GM03348 (cell line): ENCODE measurements around the gene RPA3.
A peak's percentile ranks its signal among the peaks of the same experiment; 100 is the strongest.

Experiments
- DNase-seq: peaks from one replicate; pipeline ENCODE4 v3.0.0; 2012; ENCODE audit warnings: low spot score

Gene RPA3

DNA sequence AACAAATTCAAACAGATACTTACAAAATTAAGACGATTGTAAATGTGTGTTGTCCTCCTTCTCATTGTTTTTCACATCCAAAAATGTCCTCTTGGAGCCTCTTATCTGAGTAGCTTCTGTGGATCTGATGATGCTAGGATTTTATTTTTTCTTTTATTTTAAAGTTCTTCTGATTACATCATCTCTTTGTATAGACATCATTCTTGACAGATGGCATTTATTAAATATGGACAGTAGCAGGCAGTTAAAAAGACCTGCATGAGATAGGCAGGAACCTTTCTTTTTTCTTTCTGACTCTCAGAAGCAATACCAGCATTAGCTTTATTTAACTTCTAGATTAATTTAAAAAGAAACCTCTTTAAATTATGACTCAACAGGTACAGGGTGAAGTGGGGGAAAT is at the start of gene RPA3:
Gene RPA3 (minus strand): TSS at position 116 of the 400 bp plus-strand sequence. CDS start 78,189 bp downstream, outside the sequence.
- no peak for DNase-seq

DNA sequence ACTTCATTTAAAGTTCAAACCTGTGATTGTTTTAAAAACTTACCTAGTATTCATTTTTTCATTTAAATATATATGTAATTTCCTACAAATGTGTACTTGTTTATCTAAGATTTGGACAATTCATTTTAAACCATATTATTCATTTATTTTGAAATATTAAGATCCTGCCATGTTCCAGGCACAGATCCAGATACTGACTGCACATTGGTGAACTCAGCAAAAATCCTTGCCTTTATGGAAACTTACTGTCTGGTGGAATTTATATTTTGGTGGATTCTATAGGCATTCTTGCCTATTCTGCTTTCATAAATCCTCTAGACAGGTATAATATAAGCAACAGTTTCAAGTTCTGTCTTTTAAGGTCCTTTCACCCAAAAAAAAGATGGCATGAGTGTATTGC is 48.3 kb upstream of the RPA3 start:
- DNase-seq = no peak

DNA sequence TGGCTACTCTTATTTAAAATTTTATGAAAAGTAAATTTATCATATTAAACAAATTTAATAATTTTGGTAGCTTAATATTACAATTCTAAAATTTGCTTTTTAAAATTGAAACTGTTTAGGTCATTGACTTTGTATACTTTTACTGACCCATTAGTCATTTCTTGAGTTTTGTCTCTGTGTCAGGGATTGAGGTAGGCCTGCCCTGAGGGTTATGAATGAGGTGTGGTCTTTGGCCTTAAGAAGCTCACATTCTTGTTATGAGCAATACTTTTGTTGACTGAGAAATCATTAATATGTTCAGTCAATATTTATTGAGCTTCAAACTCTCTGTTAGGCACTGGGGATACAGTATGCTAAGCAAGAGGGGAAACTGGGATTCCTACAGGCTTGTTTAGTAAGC is 47.0 kb upstream of the RPA3 start:
- DNase-seq = no peak

DNA sequence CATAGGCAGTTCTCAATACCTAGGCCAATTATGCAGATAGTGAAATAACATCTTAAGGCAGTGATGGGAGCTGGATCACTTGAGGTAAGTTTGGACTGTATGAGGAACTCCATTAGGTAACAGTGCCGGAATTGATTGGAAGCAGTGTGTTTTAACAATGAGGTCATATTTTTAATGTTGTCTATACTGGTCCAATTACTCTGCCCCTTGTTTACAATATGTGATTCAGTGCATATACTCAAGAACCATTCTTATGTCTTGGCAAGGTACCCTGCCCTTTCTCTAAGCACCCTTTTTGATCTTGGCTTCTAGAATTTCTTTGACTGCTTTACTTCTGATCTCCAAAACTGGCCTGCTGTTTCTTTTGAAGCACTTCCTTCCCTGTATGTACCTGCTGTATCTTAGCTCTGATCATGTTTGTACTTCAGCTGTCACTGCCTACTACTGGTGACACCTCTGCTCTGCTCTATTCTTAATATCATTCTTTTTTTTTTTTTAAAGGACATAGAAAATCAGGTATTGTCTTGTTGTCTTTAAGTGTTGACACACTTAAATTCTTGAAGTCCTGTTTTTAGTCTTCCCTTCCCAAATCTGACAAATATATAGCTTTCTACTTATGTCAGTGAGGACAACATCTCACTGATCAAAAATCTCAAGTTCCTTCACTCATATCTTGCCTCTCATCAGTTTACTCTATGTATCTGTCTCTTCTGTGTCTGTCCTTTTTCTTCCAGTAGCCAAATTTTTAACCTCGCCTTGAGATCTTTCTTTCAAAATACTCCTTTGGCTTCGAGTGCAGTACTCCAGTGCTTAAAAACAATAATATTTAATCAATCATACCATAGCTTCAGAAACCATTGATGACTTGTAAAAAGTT is 46.4 kb upstream of the RPA3 start:
- no peak for DNase-seq

DNA sequence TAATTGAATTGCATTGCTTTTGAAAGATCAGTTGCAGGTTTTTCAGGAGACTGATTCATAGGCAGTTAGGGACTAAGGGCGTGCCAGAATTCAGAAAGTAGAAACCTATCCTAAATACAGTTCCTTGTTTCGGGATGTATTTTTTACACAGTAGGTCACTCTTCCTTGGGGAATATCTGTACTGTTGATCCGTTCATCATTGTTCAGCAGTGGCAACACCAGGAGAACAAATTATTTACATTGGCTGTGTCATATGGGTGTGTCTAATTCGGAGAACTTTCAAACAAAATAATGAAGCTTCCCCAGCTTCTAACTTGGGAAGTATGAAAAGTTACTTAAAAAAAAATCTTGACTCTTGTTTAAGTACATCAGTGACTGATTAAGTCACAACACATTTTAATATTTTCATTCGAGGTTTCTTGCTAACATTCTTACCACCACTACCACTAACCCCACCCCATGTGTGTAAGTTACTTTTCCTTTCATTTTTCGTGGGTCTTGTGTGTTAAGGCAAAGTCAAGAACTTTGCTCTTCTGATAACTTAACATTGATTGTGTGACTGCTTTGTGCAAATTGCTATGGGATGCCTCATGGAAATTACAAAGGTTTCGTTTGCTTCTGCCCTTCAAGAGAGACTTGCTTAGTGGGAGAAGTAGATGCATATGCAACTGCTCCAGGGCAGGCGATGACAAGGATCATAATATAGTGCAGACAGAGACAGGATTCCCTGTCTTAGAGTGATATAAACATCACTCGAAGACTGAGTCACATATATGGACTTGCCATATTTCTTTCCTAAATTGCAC is 43.8 kb upstream of the RPA3 start:
- DNase-seq = peak; percentile 29

DNA sequence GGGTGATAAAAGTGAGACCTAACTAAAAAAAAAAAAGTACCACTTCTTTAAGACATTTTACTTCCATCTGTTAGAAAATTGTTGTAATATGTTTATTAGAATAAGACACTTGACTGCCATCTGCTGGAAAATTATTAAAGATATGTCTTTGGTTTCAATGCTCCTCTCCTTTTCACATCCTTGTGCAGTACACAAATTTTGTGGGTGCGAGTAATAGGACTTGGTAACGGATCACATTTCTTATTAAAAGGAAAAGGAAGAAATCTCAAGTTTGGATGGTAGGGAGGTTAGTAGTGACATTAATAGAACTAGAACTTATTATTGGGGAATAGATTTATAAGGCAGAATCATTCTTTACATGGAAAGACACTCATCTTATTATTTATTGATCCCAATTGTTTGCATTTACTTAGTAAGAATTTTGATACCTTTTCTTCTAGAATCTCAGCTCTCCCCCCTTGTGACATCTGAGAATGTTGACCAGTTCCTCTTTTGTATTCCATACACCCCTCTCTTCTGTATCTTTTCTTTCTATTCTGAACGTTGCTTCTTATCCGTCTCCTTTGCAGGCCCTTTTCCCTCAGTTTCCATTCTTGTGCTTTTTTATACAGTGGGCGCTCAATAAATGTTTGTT is 43.0 kb upstream of the RPA3 start:
- DNase-seq = peak; percentile 47

DNA sequence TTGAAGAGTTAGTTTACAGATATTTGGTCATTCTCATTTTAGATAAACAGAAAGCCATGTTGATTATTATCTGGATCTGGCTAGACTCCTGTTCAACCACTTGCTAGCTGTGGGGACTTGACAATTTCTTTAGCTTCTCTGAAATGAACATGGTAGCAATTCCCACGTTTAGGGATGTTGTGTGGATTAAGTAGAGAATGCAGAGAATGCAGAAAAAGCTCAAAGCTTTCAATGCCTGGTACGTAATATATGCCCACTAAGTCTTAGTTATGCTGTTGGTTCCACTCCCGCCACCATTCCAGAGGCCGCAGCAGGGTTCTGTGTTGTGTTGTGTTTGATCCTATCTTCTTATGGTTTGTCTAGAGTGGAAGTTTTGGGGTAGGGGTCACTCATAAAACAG is 39.2 kb upstream of the RPA3 start:
- DNase-seq = no peak

DNA sequence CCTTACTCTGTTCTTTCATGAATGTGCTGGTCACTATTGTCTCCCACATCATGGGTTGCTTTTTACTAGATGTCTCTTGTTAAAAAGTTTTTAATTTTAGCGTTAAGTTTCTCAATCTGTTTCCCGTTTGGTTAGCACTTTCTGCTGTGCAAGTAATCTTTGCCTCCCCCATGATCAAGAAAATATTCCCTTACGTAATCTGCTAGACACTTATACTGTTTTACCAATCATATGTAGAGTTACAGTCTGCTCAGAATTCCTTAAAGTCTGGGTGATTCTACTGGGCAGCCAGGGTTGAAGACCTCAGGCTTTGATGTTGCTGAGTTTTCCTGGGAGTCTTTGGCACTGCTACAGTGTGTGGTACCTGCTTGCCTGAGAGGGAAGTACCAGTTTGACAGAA is 38.2 kb upstream of the RPA3 start:
- peak; percentile 21 for DNase-seq

DNA sequence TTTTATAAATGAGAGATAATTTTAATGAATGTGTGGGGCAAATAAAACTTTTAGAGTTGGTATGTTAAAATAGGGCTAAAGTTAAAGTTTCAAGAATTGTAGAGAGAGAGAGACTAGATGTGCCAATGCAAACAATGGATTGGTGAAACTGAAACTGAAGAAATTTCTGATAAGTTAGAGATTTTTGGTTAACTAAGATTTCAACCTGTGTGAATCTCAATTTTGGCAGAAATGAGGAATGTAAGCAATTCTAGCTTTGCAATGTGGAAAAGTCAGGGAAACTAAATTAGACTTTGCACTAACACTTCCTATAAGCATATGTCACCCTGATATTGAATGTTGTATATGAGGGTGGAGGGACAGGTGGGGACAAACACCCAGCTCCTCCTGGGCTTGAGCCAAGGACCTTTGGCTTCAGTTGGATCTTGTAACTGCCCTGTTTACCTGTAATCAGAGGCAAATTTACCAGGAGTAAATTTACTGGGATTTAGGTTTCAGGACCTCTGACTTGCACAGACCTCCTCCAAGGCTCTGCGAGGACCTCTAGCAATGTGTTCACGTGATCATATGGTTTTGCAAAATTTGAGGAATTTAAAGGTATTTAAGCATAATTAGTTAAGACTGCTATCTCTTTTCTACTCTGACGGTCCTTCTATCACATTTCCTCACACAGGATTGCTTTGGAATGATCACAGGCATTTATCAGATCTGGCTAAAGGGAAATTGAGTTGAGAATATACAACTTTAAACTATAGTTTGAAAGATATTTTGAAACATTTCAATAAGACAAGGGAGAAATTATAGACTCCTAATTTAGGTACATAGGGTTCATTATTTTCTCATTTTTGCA is 33.1 kb upstream of the RPA3 start:
- DNase-seq = no peak

DNA sequence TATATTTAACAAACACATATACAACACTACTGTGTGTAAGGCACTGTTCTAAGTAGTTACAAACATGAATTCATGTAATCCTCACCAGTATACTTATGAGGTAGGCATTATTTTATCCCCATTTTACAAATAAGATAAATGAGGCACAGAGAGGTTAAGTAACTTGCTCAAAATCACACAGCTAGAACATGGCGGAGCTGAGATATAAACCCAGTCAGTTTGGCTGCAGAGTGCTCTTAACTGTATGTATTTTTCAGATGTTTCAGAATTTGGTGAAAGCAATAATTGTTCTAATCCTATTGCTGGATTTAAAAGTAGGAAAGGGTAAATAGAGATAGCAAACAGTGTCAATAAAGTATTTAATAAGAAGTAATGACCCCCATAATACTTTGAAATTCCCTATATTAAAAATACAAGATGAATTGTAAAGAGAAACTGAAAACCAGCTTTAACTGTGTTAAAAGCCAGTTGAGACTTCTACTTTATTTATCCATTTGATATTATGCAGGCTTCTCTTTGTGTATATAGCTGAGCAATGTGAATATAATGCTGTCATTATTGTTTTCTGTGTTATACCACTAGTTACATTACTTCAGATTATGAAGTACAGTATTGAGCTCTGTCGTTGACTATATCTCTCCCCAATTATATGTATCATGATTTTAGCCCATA is 32.3 kb upstream of the RPA3 start:
- DNase-seq = no peak

DNA sequence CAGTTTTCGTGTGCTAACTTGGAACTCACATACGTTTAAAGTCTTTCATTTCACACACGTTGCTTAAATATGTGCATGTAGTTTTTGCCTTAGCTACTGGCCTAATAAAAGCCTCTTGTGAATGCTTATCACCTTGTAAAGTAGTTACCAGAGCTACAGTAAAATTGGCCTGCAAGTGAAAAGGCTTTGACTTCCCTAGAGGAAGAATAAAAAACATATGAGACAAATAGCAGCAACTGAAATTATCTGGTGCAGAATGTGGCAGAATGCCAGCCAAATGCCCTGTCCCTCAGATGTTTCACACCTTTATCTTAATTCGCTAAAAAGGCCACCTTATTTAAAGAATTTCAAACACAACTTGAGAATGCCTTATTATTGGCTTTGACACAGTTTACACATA is 28.1 kb upstream of the RPA3 start:
- no peak for DNase-seq

DNA sequence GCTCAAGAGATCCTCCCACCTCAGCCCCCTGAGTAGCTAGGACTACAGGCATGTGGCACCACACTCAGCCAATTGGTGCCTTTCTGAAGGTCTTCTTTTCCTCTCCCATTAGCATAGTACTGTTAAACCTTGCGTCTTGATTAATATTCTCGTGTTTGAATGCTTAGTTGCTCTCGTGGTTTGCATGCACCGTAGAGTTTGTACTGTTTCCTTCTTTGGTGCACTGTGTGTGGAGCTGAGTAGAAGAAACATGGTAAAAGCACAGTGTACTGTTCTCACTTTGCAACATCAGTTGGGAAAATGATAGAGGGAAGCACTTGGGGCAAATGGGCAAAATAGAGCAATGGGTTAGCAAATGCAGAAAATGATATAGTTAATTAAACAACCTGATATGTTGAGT is 27.6 kb upstream of the RPA3 start:
- DNase-seq = no peak

DNA sequence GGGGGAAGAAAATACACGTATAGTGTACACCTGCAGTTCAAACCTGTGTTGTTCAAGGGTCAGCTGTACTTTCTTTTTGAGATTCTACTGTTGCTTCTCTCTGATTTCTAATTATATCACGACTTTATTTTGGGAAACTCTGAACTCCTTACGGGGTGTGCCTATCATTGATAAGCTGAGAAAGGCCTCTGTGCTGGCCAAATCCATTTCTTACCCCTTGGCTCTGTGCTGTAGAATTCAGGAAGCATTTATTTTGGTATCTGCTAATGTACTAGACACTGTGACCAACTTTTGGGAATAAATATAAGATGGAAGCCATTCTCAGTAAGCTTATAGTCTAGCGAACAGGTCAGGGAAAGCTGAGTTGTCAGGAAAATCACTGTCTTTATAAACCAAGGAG is 26.9 kb upstream of the RPA3 start:
- no peak for DNase-seq

DNA sequence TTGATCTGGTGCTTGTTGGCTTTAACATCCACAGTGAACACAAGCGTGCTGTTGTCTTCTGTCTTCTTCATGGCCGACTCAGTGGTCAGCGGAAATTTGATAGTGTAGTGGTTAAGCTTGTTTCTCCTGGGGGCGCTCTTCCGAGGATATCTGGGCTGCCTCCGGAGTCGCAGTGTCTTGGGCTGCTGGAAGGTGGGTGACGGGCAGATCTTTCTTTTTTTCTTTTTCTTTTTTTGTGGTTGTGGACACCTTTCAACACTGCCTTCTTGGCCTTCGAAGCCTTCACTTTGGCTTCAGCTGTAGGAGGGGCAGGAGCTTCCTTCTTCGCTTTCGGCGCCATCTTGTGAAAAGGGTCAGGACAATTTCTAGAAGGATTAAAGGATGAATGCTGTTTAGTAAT is 23.8 kb upstream of the RPA3 start:
- no peak for DNase-seq

DNA sequence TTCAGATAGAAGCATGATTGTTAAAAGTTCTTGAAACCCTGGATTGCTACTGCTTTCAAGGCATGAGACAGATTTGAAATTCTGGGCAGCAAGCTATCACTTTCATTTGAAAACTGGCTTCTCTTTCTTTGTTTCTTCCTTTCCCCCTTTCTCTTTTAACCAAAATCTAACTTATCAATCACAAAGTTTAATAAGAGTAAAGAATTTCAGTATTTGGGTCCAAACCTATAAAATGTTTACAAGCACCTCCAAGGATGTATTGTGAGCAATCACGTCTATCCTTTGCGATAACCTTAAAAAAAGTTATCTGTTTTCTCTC is 21.6 kb upstream of the RPA3 start:
- DNase-seq = no peak

DNA sequence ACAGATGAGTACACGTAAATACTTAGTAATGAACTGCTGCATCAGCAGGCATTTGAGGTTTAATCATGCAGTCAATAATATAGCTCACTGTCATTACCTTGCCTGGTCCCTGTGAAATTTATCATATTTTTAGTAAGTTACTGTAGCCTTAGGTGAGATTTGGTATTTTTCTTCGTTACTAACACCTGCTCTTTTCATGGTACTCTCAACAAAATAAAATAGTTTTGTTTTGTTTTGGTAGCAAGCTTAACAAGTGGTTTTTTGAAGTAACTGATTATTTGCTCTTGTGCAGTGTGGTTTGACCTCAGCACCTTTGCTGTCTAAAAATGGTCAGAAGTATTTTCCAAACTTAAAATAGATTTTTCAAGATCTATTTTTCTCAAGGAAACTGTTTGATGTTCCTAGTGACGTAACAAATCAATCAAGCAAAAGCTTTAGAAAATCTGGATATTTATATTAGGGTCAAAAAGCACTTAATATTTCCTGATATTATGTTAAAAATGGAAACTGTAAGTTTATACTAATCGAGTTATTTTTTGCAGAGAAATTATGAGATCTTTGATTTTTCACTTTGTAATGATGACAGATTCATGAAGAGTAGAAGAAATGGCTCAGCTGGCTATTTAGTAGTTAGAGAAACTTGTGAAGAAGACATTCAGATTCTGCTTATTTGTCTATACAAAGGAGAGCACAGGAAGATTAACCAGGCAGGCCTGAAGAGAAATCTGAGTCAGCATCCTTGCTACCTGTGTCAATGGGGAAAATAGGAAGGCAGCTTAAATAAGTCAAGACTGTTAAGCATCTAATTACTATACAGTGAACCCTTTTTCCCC is 21.0 kb upstream of the RPA3 start:
- DNase-seq = no peak

DNA sequence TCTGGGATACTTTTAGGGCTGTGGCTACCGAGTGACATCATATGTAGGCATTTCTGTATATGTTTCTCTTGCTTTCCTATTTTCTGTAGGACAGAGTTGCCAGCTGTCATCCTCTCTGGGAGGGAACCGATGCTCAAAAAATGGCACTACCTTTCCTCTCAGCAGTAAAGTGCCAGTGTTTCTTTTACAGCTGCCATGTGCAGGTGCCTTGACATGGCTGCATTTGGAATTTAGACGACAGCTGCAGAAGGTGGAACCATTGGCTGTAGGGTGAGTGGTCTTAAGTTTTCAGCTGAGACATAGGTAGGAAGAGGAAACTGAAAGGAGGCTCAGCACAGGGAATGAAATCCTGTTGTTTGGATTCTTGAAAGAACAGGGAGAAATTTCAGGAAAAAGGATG is 20.2 kb upstream of the RPA3 start:
- no peak for DNase-seq

DNA sequence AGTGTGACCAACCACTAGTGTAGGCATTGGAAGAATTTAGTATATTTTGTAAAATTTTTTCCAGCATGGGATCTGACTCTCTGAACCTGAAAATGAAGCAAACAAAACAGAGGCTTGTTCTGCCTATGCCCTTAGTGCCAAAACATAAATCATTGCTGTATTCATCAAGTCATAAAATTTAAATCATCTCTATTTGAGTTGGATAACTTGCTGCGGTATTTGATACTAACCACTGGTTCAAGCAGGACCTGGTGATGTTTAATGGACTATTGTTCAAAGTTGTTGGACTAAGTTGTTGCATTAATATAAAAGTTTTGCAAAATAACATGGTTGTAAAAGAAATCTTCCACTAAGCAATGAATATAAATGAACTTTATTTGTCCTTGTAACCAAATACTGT is 19.8 kb upstream of the RPA3 start:
- DNase-seq = no peak

DNA sequence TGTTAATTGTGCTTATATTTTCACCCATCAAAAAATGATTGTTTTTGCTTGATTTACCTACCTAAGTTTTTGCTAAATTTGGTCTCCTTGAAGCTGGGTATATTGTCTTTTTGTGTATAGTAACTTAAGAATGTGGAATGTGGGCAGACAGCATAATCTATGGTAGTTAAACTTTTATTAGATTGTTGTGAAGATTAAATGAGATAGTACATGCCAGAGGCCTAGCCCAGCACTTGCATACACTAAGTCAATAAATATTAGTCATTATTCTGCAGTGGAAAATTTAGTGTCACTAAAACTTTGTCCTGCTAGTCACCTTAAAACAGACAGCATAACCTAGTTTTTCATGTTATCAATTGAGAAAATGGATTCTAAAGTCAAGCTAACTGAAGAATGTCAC is 19.3 kb upstream of the RPA3 start:
- DNase-seq = no peak

DNA sequence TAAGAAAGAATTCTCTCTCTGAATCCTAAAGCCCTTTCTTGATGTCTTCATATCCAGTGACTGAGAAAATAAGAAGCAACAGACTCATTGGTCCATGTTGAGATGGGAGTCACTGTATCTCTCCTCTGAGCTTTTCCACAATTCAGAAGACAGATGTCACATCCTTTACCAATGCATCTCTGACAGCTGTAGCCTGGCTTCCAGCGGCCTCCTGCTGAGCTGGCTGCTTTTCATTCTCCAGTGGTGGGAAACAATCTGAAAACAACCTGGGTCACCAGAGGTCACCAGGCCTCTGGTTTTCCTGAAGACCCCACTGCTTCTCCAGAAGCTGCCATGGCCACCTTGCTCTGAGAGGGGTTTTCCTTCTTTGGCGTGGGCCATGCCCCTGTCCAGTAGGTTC is 18.3 kb upstream of the RPA3 start:
- DNase-seq = no peak
